CD14-positive monocyte (primary cell): Measurements from ENCODE around the gene ANO4. TPM values are rescaled to one million over a fixed set of nuclear protein-coding genes. Genes with fewer than 3 reads are reported as not detected.

Experiments used
- DNase-seq, 3 donors: peaks; one replicate each; pipeline ENCODE4 v3.0.0-alpha.2; 2011 to 2022
- H2AFZ ChIP-seq: 2 replicates; pipeline ENCODE4 v1.6.0; 2012; ENCODE audit warnings: mild to moderate bottlenecking, low read depth, low read length, inconsistent platforms; ENCODE audit not compliant: insufficient read depth, poor library complexity, severe bottlenecking
- H3K27ac ChIP-seq, 2 donors: 1 replicate in 1 of 2; 2 replicates in 1 of 2; pipeline ENCODE4 v1.5.1; 2012 to 2013; ENCODE audit warnings: low read length in 2 of 2, control low read depth in 1 of 2, inconsistent platforms in 1 of 2, low read depth in 1 of 2, mild to moderate bottlenecking in 1 of 2
- H3K27me3 ChIP-seq, 2 donors: one replicate each; pipeline versions ENCODE4 v1.6.0 to v1.6.1; 2011 to 2013; ENCODE audit warnings: low read length in 2 of 2; ENCODE audit not compliant: control insufficient read depth in 2 of 2, insufficient read depth in 2 of 2
- H3K36me3 ChIP-seq, 2 donors: replicated peaks in 1 of 2; 1 replicate in 1 of 2; 2 replicates in 1 of 2; pipeline versions ENCODE4 v1.5.1 to v1.6.1; 2012 to 2013; ENCODE audit warnings: low read length in 2 of 2, control low read depth in 1 of 2, inconsistent platforms in 1 of 2, mild to moderate bottlenecking in 1 of 2; ENCODE audit not compliant: insufficient read depth in 2 of 2, control insufficient read depth in 1 of 2
- H3K4me1 ChIP-seq, 2 donors: 1 replicate in 1 of 2; 2 replicates in 1 of 2; pipeline versions ENCODE4 v1.5.1 to v1.6.1; 2012 to 2013; ENCODE audit warnings: low read length in 2 of 2, control low read depth in 1 of 2, inconsistent platforms in 1 of 2, mild to moderate bottlenecking in 1 of 2, moderate library complexity in 1 of 2; ENCODE audit not compliant: insufficient read depth in 2 of 2, control insufficient read depth in 1 of 2
- H3K4me2 ChIP-seq: replicated peaks from 2 replicates; pipeline ENCODE3; 2012; ENCODE audit warnings: low read length, moderate library complexity, mild to moderate bottlenecking; ENCODE audit not compliant: poor library complexity, severe bottlenecking; ENCODE audit errors: extremely low read depth
- H3K4me3 ChIP-seq, 3 experiments: fragments of 200-600 bp in 1 of 3; sonication (generic) in 1 of 3; replicated peaks in 1 of 3; 1 replicate in 2 of 3; 2 replicates in 1 of 3; pipeline ENCODE4 v1.5.1; 2011 to 2013; ENCODE audit warnings: low read length in 3 of 3, mild to moderate bottlenecking in 3 of 3, control low read depth in 2 of 3, low read depth in 2 of 3, inconsistent platforms in 1 of 3, moderate library complexity in 1 of 3
- H3K79me2 ChIP-seq: 2 replicates; pipeline ENCODE4 v1.6.0; 2012; ENCODE audit warnings: mild to moderate bottlenecking, control low read depth, inconsistent platforms, low read length, moderate library complexity; ENCODE audit not compliant: insufficient read depth
- H3K9ac ChIP-seq: 2 replicates; pipeline ENCODE4 v1.6.0; 2017; ENCODE audit warnings: low read length, mild to moderate bottlenecking; ENCODE audit not compliant: insufficient read depth, poor library complexity, severe bottlenecking
- H3K9me3 ChIP-seq, 2 donors: replicated peaks in 1 of 2; 1 replicate in 1 of 2; 2 replicates in 1 of 2; pipeline versions ENCODE4 v1.5.1 to v1.6.1; 2012 to 2013; ENCODE audit warnings: low read length in 2 of 2, control low read depth in 1 of 2; ENCODE audit not compliant: control insufficient read depth in 1 of 2, insufficient read depth in 1 of 2
- H4K20me1 ChIP-seq: 2 replicates; pipeline ENCODE4 v1.6.0; 2012; ENCODE audit warnings: mild to moderate bottlenecking, low read length, control low read depth, moderate library complexity; ENCODE audit not compliant: insufficient read depth
- H3K27ac Mint-ChIP-seq, 7 donors: one replicate each; pipeline ENCODE4 v1.8.0; 2020; ENCODE audit warnings: mild to moderate bottlenecking in 7 of 7, mixed read lengths in 7 of 7, moderate library complexity in 6 of 7, inconsistent platforms in 2 of 7
- H3K27me3 Mint-ChIP-seq, 3 donors: one replicate each; pipeline ENCODE4 v1.8.0; 2021 to 2022; ENCODE audit warnings: low read depth in 3 of 3, mild to moderate bottlenecking in 3 of 3, mixed read lengths in 3 of 3, moderate library complexity in 3 of 3, inconsistent platforms in 1 of 3
- H3K36me3 Mint-ChIP-seq, 2 donors: one replicate each; pipeline ENCODE4 v1.8.0; 2020; ENCODE audit warnings: mixed read lengths in 2 of 2, inconsistent platforms in 1 of 2, mild to moderate bottlenecking in 1 of 2
- H3K4me1 Mint-ChIP-seq: one replicate; pipeline ENCODE4 v1.8.0; 2020; ENCODE audit warnings: mild to moderate bottlenecking, mixed read lengths
- H3K4me3 Mint-ChIP-seq, 2 donors: one replicate each; pipeline ENCODE4 v1.8.0; 2020; ENCODE audit warnings: mild to moderate bottlenecking in 2 of 2, mixed read lengths in 2 of 2, moderate library complexity in 1 of 2
- H3K9me3 Mint-ChIP-seq, 7 donors: one replicate each; pipeline ENCODE4 v1.8.0; 2020 to 2022; ENCODE audit warnings: mixed read lengths in 7 of 7, mild to moderate bottlenecking in 6 of 7, moderate library complexity in 6 of 7, inconsistent platforms in 2 of 7
- CTCF ChIP-seq: fragments of 200-600 bp; IDR thresholded peaks from one replicate; pipeline ENCODE4 v1.8.0; 2022; ENCODE audit warnings: antibody characterized with exemption, mild to moderate bottlenecking
- WGBS: methylation state at CpG from one replicate; pipeline ENCODE4 v1.1.5; 2013; ENCODE audit warnings: missing lambda C conversion rate; ENCODE audit not compliant: insufficient coverage; 5-methylcytosine and 5-hydroxymethylcytosine counted together
- intact Hi-C, 2 donors: fragments of 100-400 bp; cut with micrococcal nuclease; formaldehyde crosslinking; loops; one replicate each; pipeline versions ENCODE4 v1.15.0 to v1.15.1; 2023
- polyA plus RNA-seq, 3 donors: library from polyadenylated mRNA; depleted of rRNA in 1 of 3; unstranded in 2 of 3; stranded (reverse) in 1 of 3; fragments of 300-500 nt in 2 of 3; fragments of >200 nt in 1 of 3; fragmentation: Illumina TruSeq in 2 of 3; gene quantifications; 1 replicate in 2 of 3; 2 replicates in 1 of 3; pipeline ENCODE4 v1.2.3, GENCODE V29; 2012 to 2021

ANO4 gene
- polyA plus RNA-seq, 3 donors: not detected

GRCh38 chr12:101027816-101028215, 233.2 kb downstream of the ANO4 start:
- H3K9ac ChIP-seq: no peak overlapping the region
- no peaks in the 10 kb centered on the region for H4K20me1 ChIP-seq
- H3K27me3 ChIP-seq: no peaks in the 10 kb centered on the region
- intact Hi-C loops: no loop called here
- no peak overlapping the region for H2AFZ ChIP-seq
- TF ChIP-seq CTCF: no peak
- no peaks in the 10 kb centered on the region for H3K36me3 ChIP-seq
- H3K27ac Mint-ChIP-seq: no peak overlapping the region
- H3K27me3 Mint-ChIP-seq: no peaks in the 10 kb centered on the region
- H3K4me1 Mint-ChIP-seq: no peaks in the 10 kb centered on the region
- 91% methylated on average over 3 of the region's 4 CpGs for WGBS
- no peak overlapping the region for H3K4me3 Mint-ChIP-seq
- DNase-seq: no peak
- peaks cover 12% of the 10 kb centered on the region in 2 donors for H3K9me3 ChIP-seq
- H3K27ac ChIP-seq: no peak overlapping the region
- H3K4me2 ChIP-seq: no peak overlapping the region
- no peaks in the 10 kb centered on the region for H3K79me2 ChIP-seq
- no peaks in the 10 kb centered on the region for H3K4me1 ChIP-seq
- H3K9me3 Mint-ChIP-seq: peaks cover 4 to 27% (median 14%) of the 10 kb centered on the region in 7 donors
- H3K36me3 Mint-ChIP-seq: no peaks in the 10 kb centered on the region
- no peak overlapping the region for H3K4me3 ChIP-seq

- TF ChIP-seq CTCF: no peak
- Mint-ChIP-seq H3K36me3 (no peaks in the 10 kb centered on the region), H3K4me3 (no peak overlapping the region), H3K9me3 (peaks cover 0 to 6% (median 2%) of the 10 kb centered on the region in 7 donors), H3K27me3 (no peaks in the 10 kb centered on the region), H3K4me1 (no peaks in the 10 kb centered on the region), H3K27ac (no peak overlapping the region)
- no peaks in the 10 kb centered on the region for H3K4me1 ChIP-seq
- intact Hi-C loops: no loop called here
- no peak overlapping the region for H3K27ac ChIP-seq
- DNase-seq: no peak
- WGBS: no CpG with 5 or more reads among the region's 2 CpGs
- no peak overlapping the region for H3K4me3 ChIP-seq
- no peak overlapping the region for H3K9ac ChIP-seq
- no peak overlapping the region for H2AFZ ChIP-seq
- no peaks in the 10 kb centered on the region for H3K79me2 ChIP-seq
- H3K36me3 ChIP-seq: no peaks in the 10 kb centered on the region
- H4K20me1 ChIP-seq: no peaks in the 10 kb centered on the region
- no peak overlapping the region for H3K4me2 ChIP-seq
- H3K9me3 ChIP-seq: no peaks in the 10 kb centered on the region
- no peaks in the 10 kb centered on the region for H3K27me3 ChIP-seq
Measured at GRCh38 chr12:101038289-101038871, 243.8 kb downstream of the ANO4 start.
